ENCODE results near the gene PRKCH. TPM values are rescaled to one million over a fixed set of nuclear protein-coding genes. Genes with fewer than 3 reads are reported as not detected.
A peak's percentile ranks its signal among the peaks of the same experiment; 100 is the strongest.

The PRKCH gene
- polyA plus RNA-seq, 3 donors: 5.1 to 19.7 (median 10.1) TPM

- no peak overlapping the region for H3K27ac ChIP-seq (ENCODE audit: low read depth, low read length)
- WGBS, 3 donors: 42 to 92% (median 82%) methylated on average over 5 of the region's 5 CpGs
These were observed 165.6 kb downstream of the PRKCH start for GRCh38 chr14:61486930-61487495.

GRCh38 chr14:61488417-61489401 lies 167.3 kb downstream of the PRKCH start:
- no peak overlapping the region for H3K27ac ChIP-seq (ENCODE audit: low read depth, low read length)
- 74 to 81% (median 79%) methylated on average over 4 of the region's 4 CpGs for WGBS, 3 donors

- H3K27ac ChIP-seq (ENCODE audit: low read depth, low read length): no peak overlapping the region
- 47 to 72% (median 69%) methylated on average over 2 of the region's 2 CpGs for WGBS, 3 donors
These were observed 168.1 kb downstream of the PRKCH start for GRCh38 chr14:61489512-61489911.

- WGBS, 3 donors: 42 to 62% (median 44%) methylated on average over 6 of the region's 6 CpGs
- no peak overlapping the region for H3K27ac ChIP-seq (ENCODE audit: low read depth, low read length)
These were observed 168.6 kb downstream of the PRKCH start for GRCh38 chr14:61489932-61490331.

GRCh38 chr14:61491224-61491623 lies 169.8 kb downstream of the PRKCH start:
- WGBS, 3 donors: 0% methylated on average over 1 of the region's 1 CpG
- peak overlapping the region; percentile 15 for H3K27ac ChIP-seq (ENCODE audit: low read depth, low read length)

- H3K27ac ChIP-seq (ENCODE audit: low read depth, low read length): peak overlapping the region; percentile 15
- WGBS, 3 donors: 56 to 79% (median 58%) methylated on average over 5 of the region's 5 CpGs
These were observed 170.6 kb downstream of the PRKCH start for GRCh38 chr14:61491876-61492434.

DNA sequence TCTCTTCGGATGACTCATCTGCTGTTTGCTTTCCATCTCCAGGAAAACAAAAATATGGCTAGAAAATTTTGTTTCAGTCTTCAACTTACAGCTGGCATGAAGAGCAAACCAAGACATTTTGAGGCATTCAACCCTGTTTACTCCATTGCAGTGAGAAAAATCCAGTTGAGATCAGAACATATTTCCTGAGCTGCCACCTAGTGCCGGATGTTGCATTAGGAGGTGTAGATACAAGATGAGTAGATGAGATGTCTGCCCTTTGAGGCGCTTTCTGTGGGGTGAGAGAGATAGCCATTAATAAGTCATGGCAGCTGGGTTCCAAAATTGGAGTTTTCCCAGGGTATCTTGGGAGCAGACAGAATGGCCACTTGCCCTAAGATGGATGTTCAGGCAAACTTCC lies 171.1 kb downstream of the PRKCH start:
- no peak overlapping the region for H3K27ac ChIP-seq (ENCODE audit: low read depth, low read length)
- WGBS, 3 donors: 79 to 90% (median 81%) methylated on average over 3 of the region's 3 CpGs

GRCh38 chr14:61493239-61493638 lies 171.9 kb downstream of the PRKCH start:
- 45 to 59% (median 54%) methylated on average over 3 of the region's 3 CpGs for WGBS, 3 donors
- no peak overlapping the region for H3K27ac ChIP-seq (ENCODE audit: low read depth, low read length)

GRCh38 chr14:61494018-61494417 lies 172.6 kb downstream of the PRKCH start:
- H3K27ac ChIP-seq (ENCODE audit: low read depth, low read length): no peak overlapping the region
- WGBS, 3 donors: 65 to 79% (median 68%) methylated on average over 1 of the region's 1 CpG

- no peak overlapping the region for H3K27ac ChIP-seq (ENCODE audit: low read depth, low read length)
- WGBS, 3 donors: 95 to 99% (median 98%) methylated on average over 5 of the region's 5 CpGs
These were observed 174.4 kb downstream of the PRKCH start for GRCh38 chr14:61495809-61496208.

DNA sequence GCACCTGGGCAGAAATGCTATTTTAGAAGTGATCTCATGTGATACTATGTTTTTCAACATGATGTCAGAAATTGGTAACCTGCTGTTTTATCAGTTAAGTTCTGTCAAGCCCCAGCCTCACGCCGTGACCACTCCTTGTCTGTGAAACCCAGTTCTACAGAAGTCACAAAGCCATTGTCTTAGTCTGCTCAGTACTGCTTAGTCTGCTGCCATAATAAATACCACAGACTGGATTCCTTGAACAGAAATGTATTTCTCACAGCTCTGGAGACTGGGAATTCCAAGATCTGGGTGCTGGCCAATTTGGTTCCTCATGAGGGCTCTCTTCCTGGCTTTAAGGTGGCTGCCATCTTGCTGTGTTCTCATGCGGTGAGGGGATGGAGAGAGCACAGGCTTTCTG lies 176.9 kb downstream of the PRKCH start:
- H3K27ac ChIP-seq (ENCODE audit: low read depth, low read length): no peak overlapping the region
- 26 to 31% (median 26%) methylated on average over 3 of the region's 3 CpGs for WGBS, 3 donors

DNA sequence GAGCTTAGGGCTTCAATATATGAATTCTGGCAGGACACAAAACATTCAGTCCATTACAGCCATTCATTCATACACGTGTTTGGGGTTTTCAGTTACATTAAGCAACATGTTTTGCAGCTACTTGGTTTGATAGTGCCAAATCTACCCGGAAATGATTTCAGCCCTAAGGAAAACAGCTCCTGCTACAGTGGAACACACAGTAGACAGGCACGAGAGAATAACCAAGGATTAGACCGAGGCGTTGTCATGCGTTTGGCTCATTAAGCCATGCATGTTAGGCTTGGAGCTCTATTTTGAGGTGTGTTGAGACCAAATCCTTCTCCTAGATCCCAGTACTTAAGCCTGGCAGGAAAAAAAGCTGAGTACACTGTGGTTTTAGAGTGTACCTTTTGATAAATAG lies 177.4 kb downstream of the PRKCH start:
- WGBS, 3 donors: 16 to 25% (median 24%) methylated on average over 6 of the region's 6 CpGs
- H3K27ac ChIP-seq (ENCODE audit: low read depth, low read length): no peak overlapping the region

- H3K27ac ChIP-seq (ENCODE audit: low read depth, low read length): no peak overlapping the region
- WGBS, 3 donors: 72 to 90% (median 85%) methylated on average over 7 of the region's 7 CpGs
These were observed 178.6 kb downstream of the PRKCH start for GRCh38 chr14:61499991-61500390.

GRCh38 chr14:61501714-61502458 lies 180.5 kb downstream of the PRKCH start:
- WGBS, 3 donors: 94 to 97% (median 95%) methylated on average over 5 to 6 of the region's 6 CpGs
- H3K27ac ChIP-seq (ENCODE audit: low read depth, low read length): no peak overlapping the region

DNA sequence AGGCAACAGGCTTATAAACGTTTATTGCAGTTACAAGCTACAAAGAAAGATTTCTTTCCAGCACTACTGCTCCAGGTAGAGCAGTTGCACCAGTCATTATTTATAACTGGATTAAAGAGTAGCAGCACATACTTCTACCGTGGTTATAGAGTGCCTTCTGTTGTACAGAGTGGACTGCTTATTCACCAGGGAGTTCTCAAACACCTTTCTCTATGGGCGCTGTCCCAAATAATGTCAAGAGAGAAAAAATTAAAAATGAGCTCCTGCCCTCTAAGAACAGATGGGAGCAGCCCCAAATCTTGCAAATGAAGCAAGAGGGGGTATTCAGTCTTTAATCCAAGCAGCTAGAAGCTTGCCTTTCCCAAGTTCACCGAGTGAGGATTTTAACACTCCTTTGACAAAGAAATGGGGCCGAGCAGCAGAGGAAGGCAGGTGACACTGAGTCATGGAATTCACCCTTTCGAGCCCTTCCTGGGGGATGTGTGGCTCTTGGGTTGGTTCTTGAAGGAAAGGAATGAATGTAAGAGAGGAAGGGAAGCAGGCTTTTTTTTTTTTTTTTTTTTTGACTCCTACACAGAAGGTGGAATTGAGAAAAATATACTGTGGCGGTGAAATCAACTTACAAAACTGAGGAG lies 181.2 kb downstream of the PRKCH start:
- no peak overlapping the region for H3K27ac ChIP-seq (ENCODE audit: low read depth, low read length)
- 63 to 72% (median 67%) methylated on average over 7 of the region's 7 CpGs for WGBS, 3 donors

GRCh38 chr14:61503167-61503801 lies 181.9 kb downstream of the PRKCH start:
- H3K27ac ChIP-seq (ENCODE audit: low read depth, low read length): no peak overlapping the region
- WGBS, 3 donors: 51 to 64% (median 53%) methylated on average over 7 of the region's 7 CpGs

- no peak overlapping the region for H3K27ac ChIP-seq (ENCODE audit: low read depth, low read length)
- 71 to 99% (median 93%) methylated on average over 2 of the region's 2 CpGs for WGBS, 3 donors
These were observed 183.5 kb downstream of the PRKCH start for GRCh38 chr14:61504901-61505300.
